ENCODE data around the gene WDR70. TPM values are rescaled to one million over a fixed set of nuclear protein-coding genes. Genes with fewer than 3 reads are reported as not detected.

The WDR70 gene
- total RNA-seq, 4 donors from 2014 or later: 30.3 to 33.6 (median 32.6) TPM

DNA sequence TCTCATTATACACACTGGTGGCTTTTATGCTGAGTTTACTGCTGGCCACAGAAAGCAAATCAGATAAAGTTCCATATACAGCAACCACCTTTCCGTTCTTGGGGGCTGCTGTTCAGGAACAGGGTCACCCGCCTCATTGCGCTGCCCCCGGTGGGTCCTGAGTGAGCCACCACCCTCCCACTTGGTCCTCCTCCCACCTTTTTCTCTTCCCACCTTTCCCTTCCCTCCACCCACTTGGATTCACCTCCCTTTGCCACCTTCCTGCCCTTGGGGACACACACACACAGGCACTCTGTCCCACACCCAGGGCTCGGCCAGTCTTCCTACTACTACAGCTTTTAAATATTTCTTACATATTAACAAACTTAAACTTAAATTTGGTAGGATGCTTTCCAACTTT is 127.6 kb downstream of the WDR70 start:
- TF ChIP-seq, protein P1, sequence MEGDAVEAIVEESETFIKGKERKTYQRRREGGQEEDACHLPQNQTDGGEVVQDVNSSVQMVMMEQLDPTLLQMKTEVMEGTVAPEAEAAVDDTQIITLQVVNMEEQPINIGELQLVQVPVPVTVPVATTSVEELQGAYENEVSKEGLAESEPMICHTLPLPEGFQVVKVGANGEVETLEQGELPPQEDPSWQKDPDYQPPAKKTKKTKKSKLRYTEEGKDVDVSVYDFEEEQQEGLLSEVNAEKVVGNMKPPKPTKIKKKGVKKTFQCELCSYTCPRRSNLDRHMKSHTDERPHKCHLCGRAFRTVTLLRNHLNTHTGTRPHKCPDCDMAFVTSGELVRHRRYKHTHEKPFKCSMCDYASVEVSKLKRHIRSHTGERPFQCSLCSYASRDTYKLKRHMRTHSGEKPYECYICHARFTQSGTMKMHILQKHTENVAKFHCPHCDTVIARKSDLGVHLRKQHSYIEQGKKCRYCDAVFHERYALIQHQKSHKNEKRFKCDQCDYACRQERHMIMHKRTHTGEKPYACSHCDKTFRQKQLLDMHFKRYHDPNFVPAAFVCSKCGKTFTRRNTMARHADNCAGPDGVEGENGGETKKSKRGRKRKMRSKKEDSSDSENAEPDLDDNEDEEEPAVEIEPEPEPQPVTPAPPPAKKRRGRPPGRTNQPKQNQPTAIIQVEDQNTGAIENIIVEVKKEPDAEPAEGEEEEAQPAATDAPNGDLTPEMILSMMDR (IDR thresholded peaks at IDR 0.05; ENCODE audit: low read depth): no peak

DNA sequence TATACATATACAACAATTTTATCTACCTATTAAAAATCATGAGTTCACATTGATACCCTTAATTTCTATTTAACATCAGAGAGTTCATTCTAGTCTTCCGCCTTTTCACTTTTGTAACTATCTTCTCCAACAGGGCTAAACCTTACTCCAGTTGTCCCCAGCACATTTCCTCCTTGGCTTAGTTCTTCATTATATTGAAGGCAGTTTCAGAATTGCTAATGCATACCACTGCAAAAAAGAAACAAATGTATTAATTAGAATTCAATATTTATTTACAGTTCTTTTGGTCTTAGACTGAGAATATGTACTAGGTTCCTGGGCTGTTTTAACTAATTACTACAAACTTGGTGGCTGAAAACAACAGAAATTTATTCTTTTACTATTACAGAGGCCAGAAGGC is 132.5 kb downstream of the WDR70 start:
- TF ChIP-seq, protein P1 (IDR thresholded peaks at IDR 0.05; ENCODE audit: low read depth): no peak

DNA sequence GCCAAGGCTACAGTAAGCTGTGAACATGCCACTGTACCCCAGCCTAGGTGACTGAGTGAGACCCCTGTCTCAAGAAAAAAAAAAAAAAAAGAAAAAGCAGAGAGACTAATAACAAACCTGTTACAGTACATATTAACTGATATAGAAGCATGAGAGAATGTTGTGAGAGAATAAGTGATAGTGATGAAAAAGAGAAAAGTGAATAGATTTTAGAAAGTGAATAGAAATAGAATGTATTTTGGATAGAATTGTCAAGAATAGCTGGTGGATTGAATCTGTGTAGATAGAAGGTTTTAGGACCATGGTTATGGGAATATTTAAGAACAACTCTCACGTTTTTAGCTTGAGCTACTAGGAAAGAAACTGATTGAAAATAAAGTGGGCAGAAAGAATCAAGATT is 135.8 kb downstream of the WDR70 start:
- TF ChIP-seq, protein P1 (IDR thresholded peaks at IDR 0.05; ENCODE audit: low read depth): no peak

DNA sequence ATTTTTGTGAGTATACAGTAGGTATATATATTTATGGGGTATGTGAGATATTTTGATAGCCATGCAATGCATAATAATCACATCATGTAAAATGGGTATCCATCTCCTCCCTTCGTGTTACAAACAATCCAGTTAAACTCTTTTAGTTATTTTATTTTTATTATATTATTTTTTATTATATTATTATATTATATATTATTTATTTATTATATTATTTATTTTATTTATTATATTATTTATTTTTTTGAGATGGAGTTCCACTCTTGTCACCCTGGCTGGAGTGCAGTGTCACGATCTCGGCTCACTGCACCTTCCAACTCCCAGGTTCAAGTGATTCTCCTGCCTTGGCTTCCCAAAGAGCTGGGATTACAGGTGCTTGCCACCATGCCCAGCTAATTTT is 138.6 kb downstream of the WDR70 start:
- TF ChIP-seq, protein P1 (IDR thresholded peaks at IDR 0.05; ENCODE audit: low read depth): no peak

DNA sequence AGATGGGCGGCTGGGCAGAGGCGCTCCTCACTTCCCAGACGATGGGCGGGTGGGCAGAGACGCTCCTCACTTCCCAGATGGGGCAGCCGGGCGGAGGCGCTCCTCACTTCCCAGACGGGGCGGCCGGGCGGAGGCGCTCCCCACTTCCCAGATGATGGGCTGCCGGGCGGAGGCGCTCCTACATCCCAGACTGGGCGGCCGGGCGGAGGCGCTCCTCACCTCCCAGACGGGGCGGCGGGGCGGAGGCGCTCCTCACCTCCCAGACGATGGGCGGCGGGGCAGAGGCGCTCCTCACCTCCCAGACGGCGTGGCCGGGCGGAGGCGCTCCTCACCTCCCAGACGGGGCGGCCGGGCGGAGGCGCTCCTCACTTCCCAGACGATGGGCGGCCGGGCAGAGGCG is 140.2 kb downstream of the WDR70 start:
- TF ChIP-seq, protein P1 (IDR thresholded peaks at IDR 0.05; ENCODE audit: low read depth): no peak

DNA sequence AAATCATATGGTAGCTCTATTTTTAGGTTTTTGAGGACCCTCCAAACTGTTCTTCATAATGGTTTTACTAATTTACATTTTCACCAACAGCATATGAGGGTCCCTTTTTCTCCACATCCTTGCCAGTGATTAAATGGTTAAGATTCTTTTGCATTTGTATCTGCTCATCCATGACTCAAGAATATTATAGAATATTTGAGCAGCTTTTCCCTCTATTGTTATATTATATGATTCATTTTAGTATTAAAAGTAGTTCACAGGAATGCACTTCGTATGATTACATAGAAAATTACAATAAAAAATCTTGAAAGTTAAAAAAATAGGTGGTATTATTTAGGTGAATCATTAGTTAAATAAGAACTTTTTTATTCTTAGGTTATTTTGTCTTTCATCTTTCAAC is 140.7 kb downstream of the WDR70 start:
- TF ChIP-seq, protein P1 (IDR thresholded peaks at IDR 0.05; ENCODE audit: low read depth): no peak

DNA sequence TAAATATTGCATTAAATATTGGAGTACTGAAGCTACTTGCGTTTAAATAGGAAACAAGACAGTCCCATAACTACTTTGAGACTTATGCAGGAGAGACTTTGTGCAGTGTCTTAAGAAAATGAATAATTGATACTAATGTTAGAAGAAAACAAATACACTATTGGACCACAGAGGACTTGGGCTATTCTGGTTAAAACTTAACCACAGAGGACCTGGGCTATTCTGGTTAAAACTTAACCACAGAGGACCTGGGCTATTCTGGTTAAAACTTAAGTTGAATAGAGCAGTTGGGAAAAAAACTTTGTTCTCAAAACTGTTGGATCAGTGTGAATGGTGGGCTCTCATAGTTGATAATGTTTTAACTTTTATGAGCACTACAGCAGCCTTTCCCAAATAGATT is 141.7 kb downstream of the WDR70 start:
- TF ChIP-seq, protein P1 (IDR thresholded peaks at IDR 0.05; ENCODE audit: low read depth): no peak

All from subcutaneous adipose tissue (tissue), 4 donors.